GM20431 (cell line): ENCODE measurements around the gene GOLGA6L10.
"Not testable (repeated sequence)": the region's sequence is repeated elsewhere in the genome, so short reads cannot be mapped to it uniquely, and the experiment has no call there.

Experiments
- in situ Hi-C: fragments of 300-500 bp; cut with MseI, MboI; formaldehyde crosslinking; loops from one replicate; pipeline ENCODE4 v1.15.0; 2020; ENCODE audit warnings: low sequenced_read_pairs; ENCODE audit not compliant: unreplicated experiment

GOLGA6L10 gene, protein sequence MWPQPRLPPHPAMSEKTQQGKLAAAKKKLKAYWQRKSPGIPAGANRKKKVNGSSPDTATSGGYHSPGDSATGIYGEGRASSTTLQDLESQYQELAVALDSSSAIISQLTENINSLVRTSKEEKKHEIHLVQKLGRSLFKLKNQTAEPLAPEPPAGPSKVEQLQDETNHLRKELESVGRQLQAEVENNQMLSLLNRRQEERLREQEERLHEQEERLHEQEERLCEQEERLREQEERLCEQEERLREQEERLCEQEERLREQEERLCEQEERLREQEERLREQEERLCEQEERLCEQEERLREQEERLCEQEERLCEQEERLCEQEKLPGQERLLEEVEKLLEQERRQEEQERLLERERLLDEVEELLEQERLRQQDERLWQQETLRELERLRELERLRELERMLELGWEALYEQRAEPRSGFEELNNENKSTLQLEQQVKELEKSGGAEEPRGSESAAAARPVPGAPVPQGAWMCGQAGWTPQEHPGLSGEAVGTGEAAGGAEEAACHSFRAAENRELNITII

DNA sequence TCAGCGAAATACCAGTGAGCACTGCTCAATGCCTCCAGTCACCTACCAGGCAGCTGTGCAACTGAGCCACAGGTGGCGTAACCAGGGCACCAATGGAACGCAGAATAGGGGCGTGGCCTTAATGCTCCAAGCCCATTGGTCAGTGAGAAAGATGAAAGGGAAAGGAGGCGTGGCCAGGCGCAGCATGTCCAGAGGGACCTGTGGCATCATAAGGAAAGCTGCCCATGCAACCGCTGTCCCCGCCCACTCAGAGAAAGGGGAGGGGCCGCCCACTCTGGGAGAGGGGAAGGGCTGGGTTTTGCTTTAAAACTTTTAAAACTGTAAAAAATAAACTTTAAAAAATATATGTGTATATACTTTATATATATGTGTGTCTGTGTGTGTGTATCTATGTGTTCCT lies at the start of gene GOLGA6L10:
Gene GOLGA6L10 (minus strand): TSS at position 101 of the 400 bp plus-strand sequence. CDS start 100 bp downstream, at position 1.
- in situ Hi-C loops: not testable (repeated sequence)

DNA sequence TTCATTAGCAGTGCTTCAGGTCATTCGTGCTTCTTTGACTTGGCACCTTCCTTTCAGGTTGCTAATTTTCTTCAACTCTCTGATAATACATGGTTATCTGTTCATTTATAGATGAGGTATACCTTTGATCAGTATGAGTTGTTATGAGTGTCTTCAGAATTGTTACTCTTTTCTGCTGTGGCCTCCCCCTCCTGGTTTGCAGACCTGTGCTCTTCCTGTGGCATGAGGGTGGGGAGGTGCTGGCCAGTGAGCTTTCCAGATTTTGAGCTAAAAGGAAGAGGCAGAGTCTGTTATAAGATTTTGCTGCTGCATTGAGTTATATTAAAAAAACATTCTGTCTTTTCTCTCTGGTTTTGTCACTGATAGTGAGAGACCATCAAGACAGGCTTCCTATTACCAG lies 49.5 kb upstream of the GOLGA6L10 start:
- in situ Hi-C loops: no loop called here

DNA sequence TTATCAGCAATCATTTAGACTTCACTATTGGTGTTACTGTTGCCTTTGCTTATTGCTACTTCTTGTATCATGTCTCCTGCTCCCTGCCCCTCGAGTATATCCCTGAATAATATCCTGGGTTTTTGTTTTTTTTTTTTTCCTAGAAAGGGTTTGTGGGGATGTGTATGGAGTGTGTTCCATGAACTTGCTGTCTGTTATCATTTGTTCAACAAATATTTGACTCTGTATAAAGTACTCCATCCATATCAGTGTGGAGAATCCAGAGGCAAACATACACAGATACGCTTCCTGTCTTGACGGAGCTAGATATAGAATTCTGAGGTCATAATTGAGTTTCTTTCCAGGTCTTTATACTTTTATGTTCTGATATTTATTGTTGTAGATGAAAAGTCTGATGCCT lies 48.5 kb upstream of the GOLGA6L10 start:
- in situ Hi-C loops: no loop called here

DNA sequence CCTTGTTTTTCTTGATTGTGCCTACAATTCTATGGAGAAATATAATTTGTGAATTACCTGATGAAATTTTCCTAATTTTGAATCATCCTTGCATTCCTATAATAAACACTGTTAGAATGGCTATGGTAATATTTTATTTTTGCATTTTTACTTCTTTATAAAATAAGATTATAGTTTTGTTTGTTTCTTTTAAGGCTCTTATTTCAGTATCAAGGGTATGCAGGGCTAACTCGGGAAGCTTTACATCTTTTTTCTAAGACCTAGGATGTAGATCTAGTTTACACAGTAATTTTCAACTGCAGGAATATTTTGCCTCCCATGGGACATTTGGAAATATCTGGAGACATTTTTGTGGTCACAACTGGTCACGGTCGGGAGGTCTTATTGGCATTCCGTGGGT lies 46.5 kb upstream of the GOLGA6L10 start:
- in situ Hi-C loops: not testable (repeated sequence)

DNA sequence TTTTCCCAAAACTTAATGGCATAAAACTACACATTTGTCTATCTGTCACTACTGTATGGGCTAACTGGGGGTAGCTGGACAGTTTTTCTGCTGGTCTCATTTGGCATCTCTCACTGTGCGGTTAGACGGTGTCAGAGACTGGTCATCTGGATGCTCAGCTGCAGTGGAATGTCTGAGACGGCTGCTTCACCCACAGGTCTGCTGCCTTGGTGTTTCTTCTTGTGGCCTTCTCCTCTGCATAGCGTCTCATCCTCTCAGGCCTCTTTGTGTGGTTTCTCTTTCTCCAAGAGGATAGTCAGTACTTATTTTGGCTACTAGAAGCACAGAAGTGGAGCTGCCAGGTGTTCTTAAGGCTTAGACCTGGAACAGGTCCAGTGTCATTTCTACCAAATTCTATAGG lies 44.4 kb upstream of the GOLGA6L10 start:
- in situ Hi-C loops: no loop called here

DNA sequence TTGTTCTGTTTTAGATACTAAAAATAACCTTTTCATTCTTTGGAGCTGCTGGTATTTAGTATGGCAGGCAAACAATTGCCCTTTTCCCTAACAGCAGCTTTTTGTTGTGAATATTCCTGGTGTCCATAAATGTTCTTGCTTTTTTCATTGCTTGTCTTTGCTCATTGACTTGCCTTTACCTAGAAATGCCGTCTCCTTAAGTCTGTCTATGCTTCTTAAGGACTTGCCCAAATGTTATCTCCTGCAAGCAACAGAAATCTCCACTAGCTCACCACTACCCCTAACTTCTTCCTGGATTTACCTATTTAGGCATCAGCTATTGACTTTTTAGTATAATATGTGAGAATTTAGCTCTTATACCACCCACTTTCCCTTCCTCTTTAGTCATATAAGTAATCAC lies 42.8 kb upstream of the GOLGA6L10 start:
- in situ Hi-C loops: not testable (repeated sequence)

DNA sequence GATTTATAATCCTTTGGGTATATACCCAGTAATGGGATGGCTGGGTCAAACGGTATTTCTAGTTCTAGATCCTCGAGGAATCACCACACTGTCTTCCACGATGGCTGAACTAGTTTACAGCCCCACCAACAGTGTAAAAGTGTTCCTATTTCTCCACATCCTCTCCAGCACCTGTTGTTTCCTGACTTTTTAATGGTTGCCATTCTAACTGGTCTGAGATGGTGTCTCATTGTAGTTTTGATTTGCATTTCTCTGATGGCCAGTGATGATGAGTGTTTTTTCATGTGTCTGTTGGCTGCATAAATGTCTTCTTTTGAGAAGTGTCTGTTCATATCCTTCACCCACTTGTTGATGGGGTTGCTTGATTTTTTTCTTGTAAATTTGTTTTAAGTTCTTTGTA lies 40.9 kb upstream of the GOLGA6L10 start:
- in situ Hi-C loops: not testable (repeated sequence)

DNA sequence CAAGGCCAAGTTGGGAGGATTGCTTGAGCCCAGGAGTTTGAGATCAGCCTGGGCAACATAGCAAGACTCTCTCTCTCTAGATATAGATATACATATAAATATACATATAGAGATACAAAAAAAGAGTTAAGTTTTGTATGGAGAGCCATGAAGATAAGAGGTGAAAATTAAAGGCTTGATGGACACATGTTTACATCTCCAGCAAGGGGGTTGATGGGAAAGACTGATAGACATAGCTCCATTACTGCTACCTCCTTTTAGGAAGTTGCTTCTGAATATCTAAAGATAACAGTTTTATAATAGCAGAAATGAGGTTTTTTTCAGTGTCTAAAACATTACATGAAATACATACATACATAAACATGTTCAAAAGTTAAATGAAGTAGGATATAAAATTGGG lies 37.9 kb upstream of the GOLGA6L10 start:
- in situ Hi-C loops: not testable (repeated sequence)

DNA sequence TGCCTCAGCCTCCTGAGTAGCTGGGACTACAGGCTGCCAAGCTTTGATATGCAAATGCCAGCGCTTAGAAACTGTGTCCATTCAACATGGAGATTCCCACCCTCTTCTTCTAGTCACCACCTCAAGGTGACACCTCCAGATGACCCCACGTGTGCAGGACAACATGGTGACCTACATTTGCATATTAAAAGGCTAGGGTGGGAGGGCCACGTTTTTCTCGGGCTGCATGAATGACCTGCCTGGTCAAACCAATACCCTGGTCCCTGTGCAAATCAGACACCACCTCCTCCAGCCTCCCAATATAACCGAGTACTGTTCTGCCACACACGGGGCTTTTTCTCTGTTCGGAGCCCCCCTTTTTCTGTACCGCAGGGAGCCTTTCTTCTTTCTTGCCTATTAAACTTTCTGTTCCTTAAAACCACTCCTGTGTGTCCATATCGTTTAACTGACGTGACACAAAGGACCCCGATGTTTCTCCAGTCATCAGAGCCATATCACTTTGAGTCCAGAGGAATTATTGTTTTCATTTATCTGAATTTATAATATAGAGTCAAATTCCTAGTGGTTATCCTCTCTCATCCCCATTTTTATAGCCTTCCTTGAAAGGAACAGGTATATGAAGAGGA lies 32.2 kb upstream of the GOLGA6L10 start:
- in situ Hi-C loops: not testable (repeated sequence)

DNA sequence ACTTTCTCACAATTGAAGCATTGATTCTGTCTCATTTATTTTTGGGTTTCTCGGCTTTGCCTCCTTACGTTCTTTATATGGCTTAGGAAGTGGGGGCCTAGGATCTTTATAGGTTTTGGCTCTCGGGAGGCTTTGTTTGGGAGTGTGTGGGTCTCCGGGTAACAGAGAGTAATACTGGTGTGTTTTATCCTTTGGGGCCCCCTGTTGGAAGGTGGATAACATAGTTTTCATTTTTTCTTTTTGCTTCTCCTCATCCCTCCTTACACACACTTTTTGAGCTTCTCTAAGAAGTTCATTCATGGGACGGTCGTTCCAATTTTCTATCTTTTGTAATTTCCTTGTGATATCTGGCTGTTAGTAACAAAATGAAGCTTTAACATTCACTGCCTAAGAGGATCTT lies 30.3 kb upstream of the GOLGA6L10 start:
- in situ Hi-C loops: not testable (repeated sequence)

DNA sequence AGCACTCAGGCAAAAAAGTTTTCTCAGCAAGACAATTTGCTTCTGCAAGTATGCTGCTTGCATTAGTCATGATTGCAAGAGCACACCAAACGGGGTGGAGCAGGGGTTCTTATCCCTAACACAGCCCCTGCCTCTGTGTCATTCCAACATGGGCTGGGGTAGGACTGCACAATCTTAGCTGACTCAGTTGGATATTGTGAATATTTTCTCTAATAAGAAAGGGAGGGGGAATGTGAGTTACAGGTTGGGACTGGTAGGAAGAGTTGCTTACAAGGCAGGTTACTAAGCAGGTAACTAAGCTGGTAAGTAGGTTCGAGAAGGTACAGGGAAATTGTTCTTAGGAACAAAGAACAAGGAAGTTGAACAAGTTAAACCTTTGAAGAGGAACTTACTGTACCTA lies 24.4 kb upstream of the GOLGA6L10 start:
- in situ Hi-C loops: not testable (repeated sequence)

DNA sequence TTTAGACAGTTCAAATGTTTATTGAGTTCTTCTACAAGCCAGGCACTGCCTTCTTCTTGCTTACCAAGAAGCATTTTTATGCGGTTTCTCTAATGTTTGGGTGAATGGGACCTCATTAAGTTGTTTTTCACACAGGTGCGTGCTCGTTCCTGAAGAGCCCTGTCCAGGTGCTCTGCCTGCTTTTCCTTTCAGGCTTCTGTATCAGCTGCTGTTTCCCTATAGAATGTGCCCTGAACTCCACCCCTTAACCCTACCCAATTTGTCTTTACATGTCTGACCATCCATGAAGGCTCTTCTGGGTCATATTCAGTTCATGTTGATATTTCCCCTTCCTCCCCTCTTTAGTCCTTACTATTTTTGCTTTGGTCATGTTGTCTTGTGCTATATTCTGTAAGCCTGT lies 22.4 kb upstream of the GOLGA6L10 start:
- in situ Hi-C loops: no loop called here

DNA sequence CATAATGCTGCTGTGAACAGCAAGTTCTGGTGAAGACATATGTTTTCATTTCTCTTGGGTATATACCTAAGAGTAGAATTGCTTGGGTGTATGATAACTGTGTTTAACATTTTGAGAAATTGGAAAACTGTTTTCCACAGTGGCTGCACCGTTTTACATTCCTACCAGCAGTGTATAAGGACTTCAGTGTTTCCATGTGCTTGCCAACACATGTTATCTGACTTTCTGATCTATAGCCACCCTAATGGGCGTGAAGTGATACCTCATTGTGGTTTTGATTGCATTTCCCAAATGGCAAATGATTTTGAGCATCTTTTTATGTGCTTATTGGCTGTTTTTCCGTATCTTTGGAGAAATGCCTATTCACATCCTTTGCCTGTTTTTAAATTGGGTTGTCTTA lies 18.5 kb upstream of the GOLGA6L10 start:
- in situ Hi-C loops: not testable (repeated sequence)

DNA sequence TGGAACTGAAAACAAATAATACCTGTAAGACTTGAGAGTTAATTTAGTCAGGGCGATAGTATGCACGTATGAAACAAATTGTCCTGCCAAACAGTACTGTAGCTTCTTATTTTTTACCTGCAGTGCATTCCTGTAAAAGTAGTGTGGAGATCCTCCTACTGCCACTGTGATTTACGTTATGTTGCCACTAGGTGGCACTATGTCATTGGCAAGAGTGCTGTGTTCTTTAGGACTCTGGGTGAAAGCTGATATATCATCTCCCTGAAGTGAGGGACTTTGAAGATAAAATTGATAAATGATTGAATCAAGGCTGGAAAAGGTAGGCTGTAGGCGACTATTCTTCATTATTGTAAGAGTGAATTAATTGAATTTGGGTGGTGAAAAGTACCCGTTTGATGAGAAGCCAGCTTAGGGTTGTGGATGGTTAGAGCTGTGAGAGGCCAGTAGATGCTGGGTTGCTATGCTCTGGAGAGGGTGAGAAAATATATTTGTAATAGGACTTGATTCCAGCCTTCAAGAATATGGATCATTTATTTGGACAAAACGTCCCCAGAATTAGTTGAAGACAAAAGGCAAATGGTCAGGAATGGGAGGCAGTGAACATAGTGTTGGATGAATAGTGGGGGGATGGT lies 16.5 kb upstream of the GOLGA6L10 start:
- in situ Hi-C loops: not testable (repeated sequence)

DNA sequence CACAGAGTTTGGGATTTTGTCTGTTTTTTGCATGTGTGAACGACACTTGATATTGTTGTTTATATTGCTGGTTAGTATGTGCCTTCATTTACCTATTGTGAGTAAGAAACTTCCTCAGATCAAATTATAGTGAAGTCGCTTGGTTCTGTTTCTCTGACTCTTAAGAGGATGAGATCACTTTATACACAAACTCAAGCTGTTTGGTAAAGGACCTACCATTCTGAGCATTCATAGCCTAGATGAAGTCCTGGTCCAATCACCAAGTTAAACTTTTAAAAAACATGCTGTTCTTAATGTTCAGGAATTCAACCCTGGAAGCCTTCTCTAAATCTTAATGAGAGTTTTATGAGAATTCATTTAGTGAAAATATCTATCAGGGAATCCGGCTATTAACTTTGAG lies 15.3 kb upstream of the GOLGA6L10 start:
- in situ Hi-C loops: not testable (repeated sequence)

DNA sequence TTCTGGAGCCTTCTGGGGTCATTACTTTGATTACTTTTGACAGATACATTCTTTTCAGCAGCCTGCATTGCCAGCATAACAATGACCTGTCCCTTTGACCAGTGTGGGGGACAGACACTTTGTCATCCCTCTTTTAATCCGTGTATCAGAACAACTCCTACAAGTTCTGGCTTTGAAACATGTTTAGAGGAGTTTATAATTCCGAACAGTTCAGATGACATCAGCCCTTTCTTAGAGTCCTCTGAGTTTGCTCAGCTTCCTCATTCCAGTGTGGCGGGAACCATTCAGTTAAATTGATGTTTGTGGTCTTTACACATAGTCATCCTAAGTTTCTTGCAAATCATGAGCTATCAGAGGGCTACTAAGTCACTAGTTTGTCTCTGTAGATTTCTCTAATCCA lies 13.5 kb upstream of the GOLGA6L10 start:
- in situ Hi-C loops: not testable (repeated sequence)

DNA sequence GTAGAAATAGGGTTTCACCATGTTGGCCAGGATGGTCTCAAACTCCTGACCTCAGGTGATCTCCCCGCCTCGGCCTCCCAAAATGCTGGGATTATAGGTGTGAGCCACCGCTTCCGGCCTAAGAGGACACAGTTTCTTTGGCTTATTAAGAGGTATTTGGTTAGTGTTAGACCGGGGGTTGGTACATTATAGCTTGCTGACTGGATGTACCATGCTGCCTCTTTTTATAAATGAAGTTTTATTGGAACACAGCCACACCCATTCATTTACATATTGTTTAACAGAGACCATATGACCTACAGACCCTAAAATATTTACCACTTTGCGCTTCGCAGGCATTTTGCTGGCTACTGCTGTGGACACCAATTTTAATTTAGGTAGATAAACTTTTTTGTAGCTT lies 11.3 kb upstream of the GOLGA6L10 start:
- in situ Hi-C loops: not testable (repeated sequence)

DNA sequence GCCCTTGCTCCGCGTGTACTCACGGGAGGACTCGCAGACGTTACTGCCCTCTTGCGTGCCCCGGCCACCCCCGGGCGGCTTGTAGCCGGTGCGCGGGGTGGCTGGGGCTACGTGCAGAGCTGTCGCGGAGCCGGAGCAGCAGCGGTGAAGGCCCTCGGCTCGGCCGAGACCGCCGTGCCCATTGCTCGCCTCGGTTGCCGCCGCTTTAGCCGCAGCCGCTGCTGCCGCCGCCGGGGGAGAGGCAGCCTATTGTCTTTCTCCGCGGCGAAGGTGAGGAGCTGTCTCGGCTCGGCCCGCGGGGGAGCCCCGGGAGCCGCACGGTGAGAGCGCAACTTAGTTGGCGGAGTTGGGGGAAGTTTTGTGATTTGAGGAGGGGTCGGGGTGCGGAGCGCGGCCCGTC lies 5.8 kb upstream of the GOLGA6L10 start:
- in situ Hi-C loops: not testable (repeated sequence)

DNA sequence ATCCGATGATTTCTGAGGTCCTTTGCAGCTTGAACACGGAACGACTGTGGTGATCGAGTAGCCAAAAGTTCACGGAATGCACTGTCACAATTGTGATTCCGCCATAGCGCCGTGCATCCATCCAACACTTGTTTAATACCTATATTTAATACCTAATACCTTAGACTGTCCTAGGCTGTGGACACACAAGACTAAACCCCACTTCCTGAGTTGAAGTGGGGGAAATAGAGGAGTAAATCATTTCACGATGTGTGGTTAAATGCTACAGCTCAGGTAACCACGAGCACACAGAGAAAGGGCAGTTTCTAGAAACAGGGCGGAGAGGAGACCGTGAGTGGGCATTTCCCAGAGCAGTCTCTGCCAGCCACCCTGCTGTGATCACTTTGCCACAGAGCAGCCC lies 5.3 kb upstream of the GOLGA6L10 start:
- in situ Hi-C loops: not testable (repeated sequence)

DNA sequence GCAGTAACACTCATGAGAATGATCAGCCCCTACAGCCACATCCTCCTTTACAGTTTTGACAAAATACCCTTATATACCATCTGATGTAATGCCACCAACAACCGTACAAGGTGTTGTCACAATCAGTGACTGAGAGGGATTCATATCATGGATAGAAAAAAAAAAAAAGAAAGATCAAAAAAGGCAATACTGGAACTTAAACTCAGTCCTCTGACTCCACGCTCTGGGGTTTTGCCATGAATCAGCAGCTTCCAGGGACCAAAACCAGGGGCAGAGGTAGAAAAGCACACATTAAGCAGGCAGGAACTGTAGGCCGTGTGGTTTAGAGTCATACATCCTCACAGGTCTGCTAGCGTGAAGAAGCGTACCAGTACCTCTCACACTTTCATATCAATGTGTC lies 1.6 kb downstream of the GOLGA6L10 start:
- in situ Hi-C loops: not testable (repeated sequence)

DNA sequence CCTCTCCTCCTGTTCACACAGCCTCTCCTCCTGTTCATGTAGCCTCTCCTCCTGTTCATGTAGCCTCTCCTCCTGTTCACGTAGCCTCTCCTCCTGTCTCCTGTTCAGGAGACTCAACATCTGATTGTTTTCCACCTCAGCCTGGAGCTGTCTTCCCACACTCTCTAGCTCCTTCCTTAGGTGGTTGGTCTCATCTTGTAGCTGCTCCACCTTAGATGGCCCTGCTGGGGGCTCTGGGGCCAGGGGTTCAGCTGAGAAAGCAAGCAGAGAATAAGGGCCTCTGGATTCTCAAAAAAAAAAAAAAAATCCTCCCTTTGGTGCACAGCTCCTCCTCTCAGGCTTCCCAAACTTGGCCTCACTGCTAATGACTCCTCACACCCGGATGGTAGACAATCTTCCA lies 4.1 kb downstream of the GOLGA6L10 start:
- in situ Hi-C loops: not testable (repeated sequence)
